Measurements from ENCODE around the gene PREP. TPM values are rescaled to one million over a fixed set of nuclear protein-coding genes. Genes with fewer than 3 reads are reported as not detected.
A peak's percentile ranks its signal among the peaks of the same experiment; 100 is the strongest.

The PREP gene
- total RNA-seq, 1 donor from 2014 or later = 42.9 TPM

DNA sequence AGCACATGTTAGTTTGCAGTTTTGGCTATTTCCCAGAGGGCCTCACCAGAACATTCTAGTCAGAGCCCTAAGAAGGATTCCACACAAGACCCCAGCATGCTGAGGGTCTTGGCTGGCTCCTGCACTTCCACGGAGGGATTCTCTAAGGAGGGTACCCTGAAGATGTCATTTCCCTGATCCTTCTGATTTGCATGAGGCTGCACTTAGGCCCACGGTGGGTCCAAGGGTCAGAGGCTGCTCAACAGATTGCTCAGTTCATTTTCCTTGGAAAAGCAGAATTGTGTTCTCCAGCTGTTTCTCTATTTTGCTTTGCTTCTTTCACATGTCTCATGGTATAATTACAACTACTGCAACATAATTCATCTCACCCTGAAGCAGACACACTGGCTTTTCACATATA is 22.2 kb downstream of the PREP start:
- TF ChIP-seq, protein P1, sequence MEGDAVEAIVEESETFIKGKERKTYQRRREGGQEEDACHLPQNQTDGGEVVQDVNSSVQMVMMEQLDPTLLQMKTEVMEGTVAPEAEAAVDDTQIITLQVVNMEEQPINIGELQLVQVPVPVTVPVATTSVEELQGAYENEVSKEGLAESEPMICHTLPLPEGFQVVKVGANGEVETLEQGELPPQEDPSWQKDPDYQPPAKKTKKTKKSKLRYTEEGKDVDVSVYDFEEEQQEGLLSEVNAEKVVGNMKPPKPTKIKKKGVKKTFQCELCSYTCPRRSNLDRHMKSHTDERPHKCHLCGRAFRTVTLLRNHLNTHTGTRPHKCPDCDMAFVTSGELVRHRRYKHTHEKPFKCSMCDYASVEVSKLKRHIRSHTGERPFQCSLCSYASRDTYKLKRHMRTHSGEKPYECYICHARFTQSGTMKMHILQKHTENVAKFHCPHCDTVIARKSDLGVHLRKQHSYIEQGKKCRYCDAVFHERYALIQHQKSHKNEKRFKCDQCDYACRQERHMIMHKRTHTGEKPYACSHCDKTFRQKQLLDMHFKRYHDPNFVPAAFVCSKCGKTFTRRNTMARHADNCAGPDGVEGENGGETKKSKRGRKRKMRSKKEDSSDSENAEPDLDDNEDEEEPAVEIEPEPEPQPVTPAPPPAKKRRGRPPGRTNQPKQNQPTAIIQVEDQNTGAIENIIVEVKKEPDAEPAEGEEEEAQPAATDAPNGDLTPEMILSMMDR (conservative IDR thresholded peaks at IDR 0.05) = no peak
- Mint-ChIP-seq H3K9me3 (no peaks in the 10 kb centered on the region), H3K27me3 (ENCODE audit: low read depth) (no peaks in the 10 kb centered on the region), H3K4me1 (peaks cover 15% of the 10 kb centered on the region), H3K36me3 (ENCODE audit: low read depth) (peaks cover 4% of the 10 kb centered on the region), H3K4me3 (no peak overlapping the region), H3K27ac (ENCODE audit: unreplicated experiment) (no peak overlapping the region)
- no peak for DNase-seq (ENCODE audit: low read depth, low spot score)

DNA sequence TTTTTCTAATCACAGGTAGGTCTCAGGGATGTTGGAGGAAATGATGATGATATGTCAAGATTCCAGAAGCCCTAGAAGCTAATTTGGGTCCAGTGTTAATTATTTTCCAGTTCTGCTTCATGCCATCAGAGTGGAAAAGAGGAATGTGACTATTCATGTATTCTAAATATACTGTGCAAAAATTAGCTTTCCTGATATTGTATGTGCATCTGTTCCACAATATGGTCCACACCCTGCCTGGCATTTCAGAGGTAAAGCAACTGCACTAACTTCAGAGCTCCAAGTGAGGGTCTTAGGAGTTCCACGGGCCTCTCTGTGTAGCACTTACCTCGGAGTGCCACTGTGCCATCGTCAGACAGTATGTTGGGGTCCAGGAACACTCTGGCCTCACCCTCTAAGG is 27.1 kb downstream of the PREP start:
- no peaks in the 10 kb centered on the region for H3K27me3 Mint-ChIP-seq (ENCODE audit: low read depth)
- peaks cover 1% of the 10 kb centered on the region for H3K9me3 Mint-ChIP-seq
- TF ChIP-seq, protein P1 (conservative IDR thresholded peaks at IDR 0.05) = no peak

DNA sequence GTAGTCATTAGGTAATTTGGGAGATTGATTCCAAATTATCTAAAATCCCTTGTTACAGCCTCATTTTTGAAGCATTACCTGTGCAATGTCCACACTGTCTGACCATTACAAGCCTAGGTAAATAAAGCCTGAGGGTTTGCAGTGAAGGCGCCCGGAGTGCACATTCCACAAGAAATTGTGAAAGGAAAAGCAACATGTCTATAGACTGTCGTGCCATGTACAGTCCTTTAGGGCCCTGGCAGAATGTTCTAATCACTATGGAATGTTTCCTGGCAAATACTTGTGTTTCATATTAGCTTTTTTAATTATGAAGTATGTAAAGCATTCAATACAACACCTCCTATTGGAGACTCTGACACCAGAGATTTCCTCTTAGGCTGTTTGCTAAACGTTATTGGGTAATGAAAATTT is 28.9 kb downstream of the PREP start:
- TF ChIP-seq, protein P1 (conservative IDR thresholded peaks at IDR 0.05) = no peak
- H3K4me1 Mint-ChIP-seq = peaks cover 16% of the 10 kb centered on the region
- DNase-seq (ENCODE audit: low read depth, low spot score) = no peak
- peaks cover 8% of the 10 kb centered on the region for H3K9me3 Mint-ChIP-seq
- no peak overlapping the region for H3K27ac Mint-ChIP-seq (ENCODE audit: unreplicated experiment)
- peaks cover 25% of the 10 kb centered on the region for H3K36me3 Mint-ChIP-seq (ENCODE audit: low read depth)
- H3K4me3 Mint-ChIP-seq = no peak overlapping the region
- H3K27me3 Mint-ChIP-seq (ENCODE audit: low read depth) = no peaks in the 10 kb centered on the region

More for the DNA sequence above, 27.1 kb downstream of the PREP start:
- H3K27ac Mint-ChIP-seq (ENCODE audit: unreplicated experiment) = no peak overlapping the region
- H3K4me3 Mint-ChIP-seq = no peak overlapping the region
- peaks cover 13% of the 10 kb centered on the region for H3K36me3 Mint-ChIP-seq (ENCODE audit: low read depth)
- peaks cover 8% of the 10 kb centered on the region for H3K4me1 Mint-ChIP-seq
- no peak for DNase-seq (ENCODE audit: low read depth, low spot score)

DNA sequence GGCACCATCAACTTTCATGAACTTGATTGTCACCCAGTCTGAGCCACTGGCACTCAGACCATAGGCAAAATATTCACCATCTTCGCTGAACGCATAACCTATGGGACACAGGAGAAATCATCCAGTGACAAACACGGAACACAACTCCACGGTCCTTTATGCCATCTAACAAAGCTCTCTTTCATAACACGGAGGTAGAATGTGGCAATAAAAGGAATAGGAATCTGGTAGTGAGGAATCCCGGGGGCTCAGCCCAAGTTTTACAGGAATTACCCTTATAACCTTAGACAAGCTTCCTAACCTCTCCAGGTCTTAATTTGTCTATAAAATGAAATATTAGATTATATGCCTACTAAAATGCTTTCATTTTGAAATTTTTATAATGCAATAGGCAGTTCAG is 29.4 kb downstream of the PREP start:
- Mint-ChIP-seq H3K9me3 (peaks cover 8% of the 10 kb centered on the region), H3K27ac (ENCODE audit: unreplicated experiment) (peak overlapping the region; percentile 10), H3K27me3 (ENCODE audit: low read depth) (no peaks in the 10 kb centered on the region), H3K4me3 (no peak overlapping the region), H3K4me1 (peaks cover 16% of the 10 kb centered on the region), H3K36me3 (ENCODE audit: low read depth) (peaks cover 29% of the 10 kb centered on the region)
- no peak for DNase-seq (ENCODE audit: low read depth, low spot score)
- TF ChIP-seq, protein P1 (conservative IDR thresholded peaks at IDR 0.05) = no peak

DNA sequence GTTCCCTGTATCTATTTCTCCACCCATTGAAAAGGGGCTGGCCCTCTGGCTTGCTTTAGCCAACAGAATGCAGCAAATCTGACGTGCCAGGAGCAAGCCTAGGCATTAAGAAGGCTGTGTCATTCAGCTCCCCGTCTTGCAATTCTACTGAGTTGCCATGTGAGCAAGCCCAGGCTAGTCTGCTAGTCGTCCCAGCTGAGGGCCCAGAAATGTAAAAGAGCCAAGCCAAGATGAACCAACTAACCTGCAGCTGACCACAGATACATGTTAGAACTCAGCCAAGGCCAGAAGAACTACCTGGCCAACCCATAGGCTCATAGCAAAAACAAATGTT is 30.1 kb downstream of the PREP start:
- Mint-ChIP-seq H3K4me3 (no peak overlapping the region), H3K27me3 (ENCODE audit: low read depth) (no peaks in the 10 kb centered on the region), H3K9me3 (peaks cover 8% of the 10 kb centered on the region), H3K4me1 (peaks cover 21% of the 10 kb centered on the region), H3K27ac (ENCODE audit: unreplicated experiment) (no peak overlapping the region), H3K36me3 (ENCODE audit: low read depth) (peaks cover 34% of the 10 kb centered on the region)
- no peak for DNase-seq (ENCODE audit: low read depth, low spot score)
- TF ChIP-seq, protein P1 (conservative IDR thresholded peaks at IDR 0.05) = no peak

Data from neural crest cell (in vitro differentiated cells).